ENCODE data around the gene GLRX5.
A peak's percentile ranks its signal among the peaks of the same experiment; 100 is the strongest.

The GLRX5 gene

GRCh38 chr14:95522556-95522955 lies 12.3 kb upstream of the GLRX5 start:
- no peak overlapping the region for H3K4me3 ChIP-seq (ENCODE audit: low read depth, low read length)
- DNase-seq (ENCODE audit: low read depth, low spot score): no peak
- TF ChIP-seq CTCF (IDR thresholded peaks at IDR 0.05; ENCODE audit: low read depth, low read length): no peak
- in situ Hi-C loops (cut with HindIII; ENCODE audit: low sequenced_read_pairs): no loop called here

GRCh38 chr14:95523051-95523814 lies 11.6 kb upstream of the GLRX5 start:
- TF ChIP-seq CTCF (IDR thresholded peaks at IDR 0.05; ENCODE audit: low read depth, low read length): no peak
- in situ Hi-C loops (cut with HindIII; ENCODE audit: low sequenced_read_pairs): no loop called here
- DNase-seq (ENCODE audit: low read depth, low spot score): no peak
- H3K4me3 ChIP-seq (ENCODE audit: low read depth, low read length): peak overlapping the region; percentile 19

- peak; percentile 8 for TF ChIP-seq CTCF (IDR thresholded peaks at IDR 0.05; ENCODE audit: low read depth, low read length)
- peak; percentile 87 for DNase-seq (ENCODE audit: low read depth, low spot score)
- peak overlapping the region; percentile 19 for H3K4me3 ChIP-seq (ENCODE audit: low read depth, low read length)
- in situ Hi-C loops (cut with HindIII; ENCODE audit: low sequenced_read_pairs): no loop called here
These were observed 10.9 kb upstream of the GLRX5 start for GRCh38 chr14:95523815-95524448.

GRCh38 chr14:95524706-95525512 lies 9.9 kb upstream of the GLRX5 start:
- TF ChIP-seq CTCF (IDR thresholded peaks at IDR 0.05; ENCODE audit: low read depth, low read length): no peak
- in situ Hi-C loops (cut with HindIII; ENCODE audit: low sequenced_read_pairs): no loop called here
- H3K4me3 ChIP-seq (ENCODE audit: low read depth, low read length): no peak overlapping the region
- no peak for DNase-seq (ENCODE audit: low read depth, low spot score)

DNA sequence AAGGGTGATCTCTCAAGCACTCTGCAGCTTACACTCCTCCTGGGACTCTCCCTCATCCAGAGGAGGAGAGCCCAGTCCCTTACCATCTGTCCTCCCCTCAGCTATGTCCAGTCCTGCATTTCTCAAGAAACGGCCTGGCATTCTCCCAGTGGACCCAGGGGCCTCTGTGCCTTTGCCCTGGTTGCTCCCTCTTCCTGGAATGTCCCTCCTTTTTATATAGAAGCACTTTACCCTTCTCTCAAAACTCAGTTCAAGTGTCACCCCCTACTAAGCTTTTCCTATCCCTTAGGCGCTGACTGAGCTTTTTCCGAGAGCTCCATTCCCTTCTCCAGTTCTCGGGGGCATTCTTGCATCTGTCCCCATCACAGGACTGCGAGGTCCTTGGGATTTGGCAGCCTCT lies 8.9 kb upstream of the GLRX5 start:
- in situ Hi-C loops (cut with HindIII; ENCODE audit: low sequenced_read_pairs): no loop called here
- no peak for DNase-seq (ENCODE audit: low read depth, low spot score)
- TF ChIP-seq CTCF (IDR thresholded peaks at IDR 0.05; ENCODE audit: low read depth, low read length): no peak
- no peak overlapping the region for H3K4me3 ChIP-seq (ENCODE audit: low read depth, low read length)

GRCh38 chr14:95526483-95527386 lies 8.1 kb upstream of the GLRX5 start:
- no peak for TF ChIP-seq CTCF (IDR thresholded peaks at IDR 0.05; ENCODE audit: low read depth, low read length)
- in situ Hi-C loops (cut with HindIII; ENCODE audit: low sequenced_read_pairs): no loop called here
- DNase-seq (ENCODE audit: low read depth, low spot score): no peak
- H3K4me3 ChIP-seq (ENCODE audit: low read depth, low read length): no peak overlapping the region

Data from astrocyte of the spinal cord (primary cell).